ENCODE data around the gene LENG1.

- TF ChIP-seq CTCF (IDR thresholded peaks at IDR 0.05; ENCODE audit: low read depth, low read length) (no peak), EZH2phosphoT487 (IDR thresholded peaks at IDR 0.05; ENCODE audit: low read depth) (no peak)
These were observed 47.3 kb upstream of the LENG1 start for GRCh38 chr19:54206831-54207177.

Data from OCI-LY3 (cell line).